ENCODE measurements around the gene WDFY1.

WDFY1 gene

DNA sequence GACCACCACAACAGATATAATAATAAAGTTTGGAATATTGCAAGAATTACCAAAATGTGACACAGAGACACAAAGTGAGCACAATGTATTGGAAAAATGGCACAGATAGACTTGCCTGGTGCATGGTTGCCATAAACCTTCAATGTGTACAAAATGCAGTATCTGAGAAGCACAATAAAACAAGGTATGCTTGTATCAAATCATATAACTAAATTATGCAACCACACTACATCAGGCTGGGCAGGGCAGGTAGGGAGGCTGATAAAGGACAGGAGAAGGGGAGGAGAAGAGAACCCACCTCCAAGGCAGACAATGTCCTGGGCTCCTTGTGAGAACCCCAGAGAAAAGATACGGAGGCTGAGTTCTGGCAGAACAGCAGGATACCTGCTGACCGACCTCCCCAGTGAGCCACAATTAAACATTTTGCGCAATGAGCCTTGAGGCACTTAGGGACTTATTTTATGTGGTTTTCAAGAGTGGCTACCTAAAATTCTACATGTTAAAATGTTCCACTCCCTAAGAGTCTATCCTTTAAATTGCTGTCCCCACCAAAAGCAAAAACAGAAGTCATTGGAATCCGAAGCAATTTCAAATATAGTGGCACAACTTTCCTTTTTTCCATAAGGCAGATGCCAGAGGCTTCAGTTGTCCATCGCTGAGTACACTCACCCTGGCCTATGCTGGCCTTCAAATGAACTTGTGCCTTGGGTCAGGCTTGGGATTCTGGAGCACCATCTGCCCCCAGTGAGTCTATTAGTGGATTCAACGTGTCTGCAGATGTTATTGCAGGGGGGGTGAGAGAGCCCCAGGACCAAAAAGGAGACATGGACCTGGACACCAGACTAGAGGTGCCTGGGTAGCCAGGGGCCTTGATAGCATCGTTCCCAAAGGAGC is 16.8 kb downstream of the WDFY1 start:
- no peak for DNase-seq

DNA sequence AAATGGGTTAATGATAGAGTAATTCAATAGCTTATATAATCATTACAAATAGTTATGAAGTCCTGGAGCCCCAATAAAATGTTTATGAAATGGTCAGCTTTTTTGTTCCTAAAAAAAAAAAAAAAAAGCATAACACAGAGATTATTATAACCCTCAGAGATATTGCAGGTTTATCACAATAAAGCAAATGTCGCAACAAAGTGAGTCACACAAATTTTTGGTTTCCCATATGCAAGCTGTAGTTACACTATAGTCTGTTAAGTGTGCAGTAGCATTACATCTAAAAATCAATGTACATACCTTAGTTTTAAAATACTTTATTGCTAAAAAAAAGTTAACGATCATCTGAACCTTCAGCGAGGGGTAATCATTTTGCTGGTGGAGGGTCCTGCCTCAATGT is 20.0 kb downstream of the WDFY1 start:
- DNase-seq, result no peak

DNA sequence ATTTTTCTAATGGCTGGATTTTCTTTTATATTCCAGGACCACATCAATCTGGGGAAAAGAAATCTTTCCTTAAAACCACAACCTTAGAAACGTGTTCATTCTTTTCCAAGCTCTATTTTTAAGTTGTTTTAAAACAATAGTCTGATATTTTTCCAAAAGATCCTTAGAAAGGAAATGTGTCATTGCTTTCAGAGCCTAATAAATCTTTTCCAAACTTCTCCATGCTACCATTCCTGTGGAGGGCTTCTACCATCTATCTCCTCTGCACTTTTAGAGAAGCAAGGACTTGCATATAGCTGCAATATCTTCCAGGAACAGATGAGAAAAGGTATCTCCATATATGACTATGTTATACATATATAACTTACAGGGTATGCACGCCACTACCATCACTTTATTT is 21.2 kb downstream of the WDFY1 start:
- DNase-seq, result no peak

DNA sequence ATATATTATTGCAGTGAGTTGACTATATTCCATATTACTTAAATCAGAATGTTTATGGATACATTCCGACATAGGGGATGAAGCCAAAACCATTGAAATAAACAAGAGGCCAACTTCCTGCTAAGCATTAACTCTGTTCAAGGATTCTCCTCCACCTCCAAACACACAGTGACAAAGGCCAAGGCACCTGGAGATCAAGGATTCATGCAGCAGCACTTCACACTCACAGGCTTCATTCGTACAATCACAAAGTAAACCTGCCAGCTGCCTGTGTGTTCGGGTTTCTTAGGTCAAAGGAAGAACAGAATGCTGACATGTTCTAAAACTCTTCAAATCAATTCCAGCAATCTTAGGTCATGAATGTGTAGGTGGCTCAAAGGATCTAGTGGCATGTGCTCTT is 22.8 kb downstream of the WDFY1 start:
- no peak for DNase-seq

DNA sequence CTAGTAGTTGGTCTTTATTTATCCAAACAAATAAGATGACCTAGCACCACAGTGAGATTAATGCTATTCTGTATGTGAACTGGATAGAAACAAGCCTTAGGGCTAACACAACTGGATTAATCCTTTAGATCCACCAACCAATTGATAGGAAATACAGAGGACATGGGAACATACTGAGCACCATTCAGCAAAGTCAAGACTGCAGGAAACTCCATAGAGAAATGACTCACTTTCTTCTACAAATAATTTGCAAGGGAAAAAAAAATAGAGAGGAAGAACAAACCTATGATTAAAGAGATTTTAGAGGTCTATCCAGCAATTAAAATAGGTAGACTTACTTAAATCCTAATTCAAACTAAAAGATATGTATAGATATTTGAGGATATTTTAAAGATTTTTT is 23.9 kb downstream of the WDFY1 start:
- DNase-seq, result no peak

DNA sequence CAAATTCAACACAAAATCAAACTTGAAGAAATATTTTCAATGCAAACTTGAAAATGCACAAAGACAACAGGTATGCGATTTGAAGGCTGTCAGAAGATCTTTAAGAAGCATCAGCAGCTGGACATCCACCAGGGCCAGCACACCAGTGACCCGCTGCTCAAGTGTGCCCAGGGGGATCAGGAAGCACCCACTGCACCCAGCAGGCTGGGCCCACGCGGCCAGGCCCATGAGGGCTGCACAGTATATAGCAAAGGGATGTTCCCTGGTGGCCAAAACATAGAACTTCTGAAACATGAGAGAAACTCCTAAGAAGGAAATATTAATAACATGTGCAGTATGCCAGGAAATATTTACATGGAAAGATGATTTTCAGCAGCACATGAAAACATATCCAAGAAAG is 25.0 kb downstream of the WDFY1 start:
- DNase-seq, result no peak

DNA sequence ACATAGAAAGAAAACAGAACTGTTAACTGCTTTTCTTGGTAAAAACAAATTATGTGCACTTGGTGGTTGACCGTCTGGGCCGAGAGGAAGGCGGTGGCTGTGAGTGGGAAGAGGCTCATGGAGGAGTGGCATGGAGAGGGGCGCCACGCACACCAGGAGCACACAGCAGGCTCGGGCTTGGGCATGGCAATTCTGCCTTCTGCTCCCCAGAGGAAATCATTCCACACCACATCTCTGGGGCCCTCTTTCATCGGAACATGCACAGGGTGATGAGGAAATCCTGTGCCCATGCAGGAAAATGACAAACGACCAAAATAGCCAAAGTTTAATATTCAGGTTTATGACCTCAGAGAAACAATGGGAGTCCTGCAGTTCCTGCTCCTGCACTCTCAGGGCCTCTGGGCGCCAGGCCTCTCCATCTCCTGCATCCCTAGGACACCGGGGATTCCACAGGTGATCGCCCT is 26.4 kb downstream of the WDFY1 start:
- no peak for DNase-seq

DNA sequence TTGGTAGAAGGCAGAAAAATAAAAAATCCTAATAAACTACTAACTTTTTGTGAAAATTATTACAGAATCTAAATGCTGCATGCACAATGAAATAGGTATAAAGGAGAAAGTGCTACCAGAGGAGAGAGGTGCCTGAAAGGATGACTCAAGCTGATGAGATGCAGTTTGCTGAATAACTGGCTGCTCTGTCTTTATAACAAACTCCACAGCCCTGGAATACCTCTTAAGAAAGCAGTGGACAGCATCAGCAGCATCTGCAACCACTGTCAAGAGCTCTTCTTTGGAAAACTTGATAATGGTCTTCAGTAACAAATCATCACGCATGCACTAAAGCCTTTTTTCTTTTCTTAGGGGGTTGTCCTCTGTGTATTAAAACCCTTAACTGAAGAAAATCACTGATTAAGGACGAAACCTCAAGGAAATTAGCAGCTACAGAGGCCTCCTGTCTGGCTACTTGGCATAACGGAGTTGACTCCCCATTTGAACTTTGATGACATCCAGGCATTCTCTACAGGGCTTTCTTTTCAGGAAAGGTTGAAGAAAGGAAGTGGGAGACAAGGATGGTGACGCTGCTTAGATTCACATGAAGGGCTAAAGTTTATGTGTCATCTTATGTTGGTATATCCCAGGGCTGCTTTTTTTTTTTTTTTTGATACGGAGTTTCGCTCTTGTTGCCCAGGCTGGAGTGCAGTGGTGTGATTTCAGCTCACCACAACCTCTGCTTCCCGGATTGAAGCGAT is 28.8 kb downstream of the WDFY1 start:
- no peak for DNase-seq

DNA sequence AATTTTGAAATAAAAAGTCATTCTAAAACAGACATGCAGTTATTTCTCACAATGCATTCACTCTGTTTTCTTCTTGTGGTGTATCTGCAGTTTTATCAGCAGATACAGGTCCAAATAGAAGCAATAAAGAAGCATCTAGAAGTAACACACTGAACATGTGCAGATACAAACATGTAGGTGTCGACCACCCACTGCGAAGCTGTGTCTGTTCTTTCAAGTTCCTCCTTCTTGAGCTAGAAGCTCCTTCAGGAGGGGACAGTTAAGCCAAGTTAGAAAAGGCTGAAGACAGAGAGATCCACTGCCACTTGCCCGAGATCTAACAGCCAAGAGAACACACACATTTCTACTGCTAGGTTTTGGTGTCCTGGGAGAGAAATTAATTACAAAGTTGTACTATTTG is 30.1 kb downstream of the WDFY1 start:
- DNase-seq, result no peak

DNA sequence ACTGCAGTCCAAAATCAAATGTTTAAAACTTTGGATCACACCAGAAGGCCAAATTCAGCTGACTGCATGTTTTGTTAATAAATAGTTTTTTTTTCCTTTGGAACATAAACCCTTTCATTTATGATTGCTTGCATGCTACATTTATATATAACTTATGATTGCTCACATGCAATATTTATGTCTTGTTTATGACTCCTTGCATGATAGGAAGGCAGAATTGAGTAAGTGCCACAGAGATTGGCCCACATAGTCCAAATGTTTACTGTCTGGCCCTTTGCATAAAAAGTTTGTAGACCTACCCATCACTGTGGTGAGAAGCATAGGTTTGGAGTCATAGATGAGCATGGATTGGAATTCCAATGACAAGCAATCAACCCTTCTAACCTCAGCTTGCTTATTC is 30.8 kb downstream of the WDFY1 start:
- no peak for DNase-seq

DNA sequence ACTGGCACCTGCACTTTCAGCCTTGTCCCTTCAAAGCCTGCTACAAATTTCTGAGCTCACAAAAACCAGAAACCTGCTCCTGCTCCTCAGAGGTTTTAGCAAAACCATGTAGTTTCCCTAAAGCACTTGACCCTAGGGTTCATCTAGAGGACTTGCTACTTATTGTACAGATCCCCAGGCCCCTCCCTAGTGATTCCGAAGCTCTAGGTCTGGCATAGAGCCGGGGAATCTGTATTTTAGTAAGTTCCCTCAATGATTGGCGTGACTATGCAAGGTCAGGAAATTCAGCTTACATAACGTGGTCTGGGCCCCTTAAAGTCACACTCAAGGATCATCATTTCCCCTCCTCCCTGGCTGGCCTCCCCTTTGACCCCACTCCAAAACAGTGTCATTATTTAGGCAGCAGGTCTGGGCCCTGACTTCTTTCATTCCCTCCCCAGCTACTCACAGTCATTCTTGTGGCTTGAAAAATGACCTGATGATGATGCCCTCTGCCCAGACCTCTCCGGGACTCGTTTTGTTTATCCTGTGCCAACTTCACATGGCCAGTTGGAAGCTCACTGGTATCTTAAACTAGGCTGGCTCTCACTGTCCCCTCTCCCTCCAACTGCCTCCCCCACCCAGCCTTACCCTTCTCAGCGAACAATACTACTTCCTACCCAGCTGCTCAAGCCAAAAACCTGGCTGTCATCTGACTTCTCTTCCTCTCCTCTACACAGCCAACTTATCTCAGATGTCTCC is 36.0 kb downstream of the WDFY1 start:
- no peak for DNase-seq

DNA sequence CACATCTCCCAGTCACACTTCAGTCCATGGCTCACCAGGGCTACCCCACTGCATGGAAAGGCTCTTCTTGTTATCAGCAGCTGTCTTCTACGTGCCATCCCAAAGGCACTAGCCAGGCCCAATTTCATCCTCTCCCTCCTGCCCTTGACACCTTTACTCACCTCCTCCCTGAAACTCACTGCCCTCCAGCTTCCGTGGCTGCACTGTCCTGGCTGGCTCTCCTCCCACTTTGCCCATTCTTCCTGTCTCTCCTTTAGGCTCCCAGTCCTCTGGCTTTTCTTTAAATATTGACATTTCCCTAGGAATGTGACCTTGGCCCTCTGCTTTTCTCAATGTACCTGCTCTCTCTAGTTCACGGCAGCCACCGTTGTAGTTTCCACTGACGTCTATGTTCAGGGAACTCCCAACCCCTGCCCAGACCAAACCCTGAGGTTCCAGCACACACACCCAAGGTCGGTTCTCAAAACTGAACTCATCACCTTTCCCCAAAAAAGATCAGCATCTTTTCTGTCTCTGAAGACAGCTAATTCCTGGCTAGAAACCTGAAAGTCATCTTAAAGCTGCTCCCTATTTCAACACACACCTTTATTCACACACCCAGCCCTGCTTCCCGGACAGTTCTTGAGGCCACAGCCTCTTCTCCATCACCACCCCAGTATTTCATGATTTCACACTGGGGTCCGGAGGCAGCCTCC is 36.7 kb downstream of the WDFY1 start:
- no peak for DNase-seq

DNA sequence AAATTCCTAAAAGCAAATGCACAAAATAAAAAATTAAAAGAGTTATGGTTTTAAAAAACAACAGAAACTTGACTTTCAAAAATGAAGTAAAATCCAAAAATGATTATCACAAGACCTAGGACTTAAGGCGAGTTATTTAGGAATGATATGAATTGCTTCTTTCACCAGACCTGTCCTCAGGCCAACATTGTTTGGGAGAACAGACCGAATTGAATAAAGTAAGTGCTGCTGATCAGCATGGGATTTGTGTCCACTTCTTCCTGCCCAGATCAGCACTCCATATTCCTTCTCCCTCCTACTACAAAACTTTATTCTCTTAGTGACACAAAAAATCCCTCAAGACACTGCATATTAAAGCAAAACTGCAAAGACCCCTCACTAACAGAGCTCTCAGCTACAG is 39.1 kb downstream of the WDFY1 start:
- DNase-seq, result no peak

DNA sequence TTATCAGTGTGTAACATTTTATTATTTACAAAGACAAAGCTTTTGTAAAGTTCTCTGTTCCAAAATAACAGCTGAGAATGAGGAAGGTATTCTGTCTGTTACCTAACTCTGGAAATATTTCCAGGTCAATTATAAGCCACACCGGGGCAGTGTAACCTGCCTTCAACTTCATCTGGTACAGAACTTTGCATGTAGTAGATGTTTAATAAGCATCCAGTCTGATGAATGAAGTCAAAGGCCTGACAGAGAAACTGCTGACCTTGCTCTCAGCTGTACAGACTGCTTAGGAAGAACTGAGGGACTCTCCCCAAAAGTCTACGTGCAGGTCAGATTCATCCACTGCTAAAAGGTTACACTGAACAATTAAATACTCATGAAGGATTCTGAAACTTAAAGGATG is 43.3 kb downstream of the WDFY1 start:
- DNase-seq, result no peak

DNA sequence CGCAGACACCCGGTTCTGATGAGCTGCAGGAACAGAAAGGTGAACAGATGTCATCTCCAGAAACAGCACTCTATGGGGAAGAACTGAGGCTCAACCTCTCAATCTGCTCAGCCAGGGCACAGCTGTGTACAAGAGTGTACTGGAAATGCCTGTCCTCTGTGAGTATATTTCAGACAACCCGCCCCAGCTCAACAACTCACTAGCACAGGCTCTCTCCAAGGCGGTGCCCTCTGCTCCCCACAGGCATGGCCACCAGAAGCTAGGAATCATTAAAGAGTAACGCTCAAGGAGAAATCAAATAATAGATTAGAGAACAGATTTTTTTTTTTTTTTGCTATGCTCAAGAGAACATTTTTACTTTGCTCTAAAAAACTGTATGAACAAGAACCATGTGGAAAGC is 43.8 kb downstream of the WDFY1 start:
- DNase-seq, result no peak

DNA sequence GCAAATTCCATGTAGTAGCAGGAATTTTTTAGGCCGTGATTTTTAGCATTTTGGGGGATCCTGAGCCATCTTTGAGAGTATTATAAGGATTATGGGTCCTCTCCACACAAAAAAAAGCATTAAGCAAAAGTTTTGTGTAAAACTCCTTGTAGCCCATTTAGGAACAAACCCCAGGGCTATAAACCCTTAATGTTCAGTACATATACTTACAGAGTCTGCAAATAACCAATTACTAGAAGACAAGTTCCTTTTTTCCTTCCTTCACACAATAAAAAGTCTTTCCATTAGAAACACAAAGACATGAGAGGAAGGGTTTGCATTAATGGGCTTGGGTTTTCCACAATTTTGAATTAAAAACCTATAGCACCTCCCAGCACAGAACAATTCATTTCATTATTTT is 44.6 kb downstream of the WDFY1 start:
- no peak for DNase-seq

DNA sequence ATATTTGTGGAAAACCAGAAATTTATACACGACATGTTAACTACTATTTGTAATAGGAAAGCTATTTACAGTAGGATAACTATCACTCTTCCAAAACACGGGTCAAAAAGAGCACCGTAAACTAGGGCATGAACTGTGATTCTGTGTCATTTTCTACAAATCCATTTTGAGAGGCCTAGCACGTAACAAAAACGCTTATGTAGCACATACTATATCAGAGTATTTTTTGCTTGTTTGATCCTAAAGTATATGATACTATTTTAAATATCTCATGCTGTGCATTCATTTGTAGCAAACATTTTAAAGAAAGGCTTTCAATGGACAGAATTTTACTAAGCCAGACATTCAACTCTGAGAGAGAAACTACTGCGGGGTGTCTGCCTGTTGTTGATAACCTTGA is 45.1 kb downstream of the WDFY1 start:
- no peak for DNase-seq

DNA sequence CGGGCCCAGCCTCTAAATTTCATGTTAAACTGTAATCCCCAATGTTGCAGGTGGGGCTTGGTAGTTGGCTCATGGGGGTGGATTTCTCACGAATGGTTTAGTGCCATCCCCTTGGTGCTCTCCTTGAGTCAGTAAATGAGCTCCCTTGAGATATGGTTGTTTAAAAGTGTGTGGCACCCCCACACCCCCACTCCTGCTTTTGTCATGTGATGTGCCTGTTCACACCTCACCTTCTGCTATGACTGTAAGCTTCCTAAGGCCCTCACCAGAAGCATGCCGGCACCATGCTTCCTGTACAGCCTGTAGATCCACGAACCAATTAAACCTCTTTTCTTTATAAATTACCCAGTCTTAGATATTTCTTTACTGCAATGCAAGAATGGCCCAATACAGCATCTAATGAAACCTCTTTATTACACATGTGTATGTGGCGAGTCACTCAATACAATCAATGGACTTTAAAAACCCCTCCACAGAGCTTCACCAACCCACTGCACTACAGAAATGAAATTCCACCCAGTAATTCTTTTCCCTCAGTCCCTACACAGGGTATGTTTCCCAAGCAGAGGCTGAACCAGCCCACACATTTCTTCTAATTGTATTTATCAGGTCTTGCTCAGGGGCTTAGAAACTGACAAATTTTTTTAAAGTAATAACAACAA is 47.3 kb downstream of the WDFY1 start:
- no peak for DNase-seq

DNA sequence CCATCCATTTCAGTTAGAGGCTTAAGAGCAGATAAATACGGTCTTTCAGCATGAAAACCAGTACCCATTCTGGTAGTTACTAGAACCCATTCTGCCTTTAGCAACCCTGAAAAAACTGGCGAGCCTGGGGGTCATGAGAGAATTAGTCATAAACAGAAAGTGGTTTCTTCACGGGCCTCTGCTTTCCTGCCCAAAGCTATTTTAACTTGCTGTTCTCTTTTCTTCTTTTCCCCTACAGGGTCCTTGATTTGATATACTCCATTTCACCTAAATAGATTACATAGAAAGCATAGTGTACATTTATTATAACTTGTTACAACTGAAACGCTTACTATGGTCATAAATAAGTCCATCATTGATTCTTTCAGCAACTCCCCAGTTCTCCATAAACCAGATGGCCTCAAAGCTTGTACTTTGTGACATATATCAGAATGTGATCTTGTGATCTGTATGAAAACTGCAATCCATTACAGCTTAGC is 48.3 kb downstream of the WDFY1 start:
- no peak for DNase-seq

DNA sequence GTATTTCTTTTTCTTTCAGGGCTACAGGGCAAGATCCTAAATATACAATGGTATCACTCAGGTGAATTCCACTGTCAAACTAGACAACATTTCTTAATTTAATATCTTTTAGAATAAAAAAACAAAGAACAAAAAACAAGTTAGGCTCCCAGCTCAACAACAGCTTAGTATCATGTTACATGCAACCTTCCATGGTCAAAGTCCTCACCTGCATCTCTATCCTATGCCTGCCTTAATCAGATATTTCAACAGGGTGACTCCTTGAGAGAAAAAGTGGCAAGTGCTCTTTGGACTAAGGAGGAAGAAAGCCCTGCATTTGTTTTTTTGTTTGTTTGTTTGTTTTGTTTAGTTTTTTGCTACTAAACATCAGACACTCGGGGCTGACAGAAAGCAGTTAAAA is 50.2 kb downstream of the WDFY1 start:
- no peak for DNase-seq

DNA sequence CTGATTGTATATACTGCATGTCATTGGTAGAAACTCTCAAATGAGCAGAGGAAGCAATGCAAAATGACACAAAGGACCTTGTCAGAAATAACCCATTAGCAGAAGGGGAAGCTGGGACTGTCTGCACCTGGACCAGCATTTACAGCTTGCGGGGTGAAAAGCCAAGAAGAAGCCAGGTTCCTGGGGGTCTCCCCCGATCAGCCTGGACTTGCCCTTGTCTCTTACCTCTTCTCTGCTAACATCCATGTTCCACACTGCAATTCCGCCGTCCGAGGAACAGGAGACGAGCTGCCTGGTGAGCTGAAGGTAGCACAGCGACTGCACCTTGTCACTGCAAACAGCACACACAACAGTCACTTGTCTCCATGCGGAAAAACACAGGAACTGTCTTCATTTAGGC is 51.1 kb downstream of the WDFY1 start:
- DNase-seq, result no peak

DNA sequence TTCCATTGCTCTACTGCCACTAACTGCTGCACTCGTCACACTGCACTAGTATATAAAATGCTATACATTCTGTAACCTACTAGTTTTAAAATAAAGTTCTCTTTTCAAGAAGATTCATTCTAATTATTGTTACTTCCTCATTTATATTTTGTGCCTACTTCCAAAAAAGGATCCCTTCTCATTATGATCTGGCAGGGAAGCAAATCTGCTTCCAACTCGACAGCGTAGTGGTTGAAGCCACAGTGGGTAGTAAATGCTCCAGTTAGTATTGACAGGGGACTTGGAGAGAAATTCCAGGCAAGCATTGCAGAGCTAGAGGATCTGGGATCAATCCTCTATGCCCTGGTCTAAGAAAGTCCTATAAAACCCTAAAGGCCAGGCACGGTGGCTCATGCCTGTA is 54.4 kb downstream of the WDFY1 start:
- DNase-seq, result no peak
